GM21619 (cell line): ENCODE data around the gene CUX1.
"Not testable (repeated sequence)": the region's sequence is repeated elsewhere in the genome, so short reads cannot be mapped to it uniquely, and the experiment has no call there.

ENCODE experiments used
- ATAC-seq: cut with Tn5 transposase; IDR thresholded peaks from one replicate; pipeline ENCODE4 v1.9.1; 2021; ENCODE audit not compliant: unreplicated experiment

Gene CUX1

DNA sequence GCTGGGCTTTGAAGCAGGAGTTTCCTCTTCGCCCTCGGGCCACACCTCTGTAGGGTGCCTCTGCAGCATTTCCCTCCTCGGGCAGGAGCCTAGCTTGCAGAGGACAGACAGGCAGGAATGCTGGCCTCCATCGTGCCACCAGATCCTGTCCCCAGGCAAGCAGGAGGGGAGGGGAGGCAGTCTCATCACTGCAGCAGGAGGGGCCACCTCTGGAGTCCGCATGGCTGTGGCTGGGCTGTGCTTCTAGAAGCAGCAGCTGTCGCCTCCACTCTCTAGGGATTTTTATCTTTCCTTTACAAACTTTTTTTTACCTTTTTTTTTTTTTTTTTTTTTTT, 181.4 kb downstream of the CUX1 start:
- ATAC-seq = no peak

DNA sequence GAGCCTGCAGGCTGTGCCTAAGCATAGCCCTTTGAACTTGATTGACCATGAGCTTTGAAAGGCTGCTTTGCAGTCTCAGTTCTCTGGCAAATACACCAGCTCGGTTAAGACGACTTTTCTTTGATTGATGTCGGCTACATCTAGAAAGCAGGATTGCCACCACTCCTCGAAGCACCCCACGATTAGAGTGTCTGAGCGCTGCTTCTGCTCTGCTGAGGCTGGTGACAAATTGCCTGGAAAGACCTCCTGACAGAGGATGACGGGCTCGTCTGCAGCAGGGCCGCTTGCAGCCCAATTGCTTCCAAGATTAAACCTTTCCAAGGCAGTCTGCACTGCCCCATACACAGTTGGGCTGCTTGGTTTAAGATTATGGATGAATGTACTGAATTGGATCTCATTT, 182.0 kb downstream of the CUX1 start:
- ATAC-seq = no peak

GRCh38 chr7:102000123-102000522, 182.7 kb downstream of the CUX1 start:
- ATAC-seq = no peak

GRCh38 chr7:102004229-102004628, 186.8 kb downstream of the CUX1 start:
- no peak for ATAC-seq

GRCh38 chr7:102004848-102005247, 187.4 kb downstream of the CUX1 start:
- ATAC-seq = no peak

GRCh38 chr7:102005933-102006480, 188.6 kb downstream of the CUX1 start:
- no peak for ATAC-seq

DNA sequence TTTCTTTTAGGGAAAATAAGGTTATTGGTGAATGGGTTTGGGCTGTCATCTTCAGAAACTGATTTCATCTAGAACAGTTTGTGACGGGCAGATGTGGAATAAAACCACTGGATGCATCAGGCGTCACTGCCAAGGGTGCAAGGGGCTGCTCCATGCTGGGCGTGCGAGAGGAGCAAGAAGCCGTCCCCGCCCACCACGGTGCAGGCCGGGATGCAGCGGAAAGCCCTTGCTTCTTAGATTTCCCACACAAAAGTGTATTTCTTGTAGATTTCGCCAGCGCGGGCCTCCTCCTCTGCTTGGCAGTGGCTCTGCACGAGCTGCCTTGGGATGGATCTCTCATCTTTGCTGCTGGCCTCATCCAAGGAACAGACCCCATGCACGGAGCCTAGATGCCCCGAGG, 189.3 kb downstream of the CUX1 start:
- no peak for ATAC-seq

DNA sequence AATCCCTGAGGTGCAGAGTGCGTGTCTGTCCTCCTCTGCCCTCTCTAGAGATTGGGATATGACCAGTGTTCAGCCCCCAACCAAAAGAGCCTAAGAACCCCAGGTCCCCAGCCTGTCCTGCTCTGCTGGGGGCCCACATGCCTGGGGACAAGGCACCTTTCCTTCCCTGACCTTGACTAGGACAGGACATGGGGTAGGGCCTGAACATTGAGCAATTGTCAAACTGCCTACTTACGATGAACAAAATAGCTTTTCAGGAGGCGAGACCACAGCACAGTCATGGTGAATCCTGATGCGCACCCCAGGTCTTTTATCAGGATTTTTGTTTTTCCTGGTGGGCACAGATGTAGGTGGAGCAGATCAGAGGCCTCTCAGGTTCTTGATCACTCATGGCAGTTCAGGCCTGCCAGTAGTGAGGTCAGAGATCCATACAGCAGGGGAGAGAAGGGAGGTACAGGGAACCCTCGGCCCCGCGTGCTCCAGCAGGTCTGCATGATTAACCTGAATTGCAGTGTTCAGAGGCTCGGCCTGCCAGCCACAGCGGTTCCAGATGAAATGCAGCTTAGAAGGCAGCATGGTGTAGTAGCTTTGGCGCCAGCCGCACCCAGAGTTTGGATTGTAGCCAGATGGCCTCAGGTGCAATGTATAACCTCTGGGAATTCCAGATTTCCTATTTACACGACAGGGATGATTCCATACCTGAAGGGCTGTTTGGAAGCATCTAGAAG, 191.3 kb downstream of the CUX1 start:
- no peak for ATAC-seq

DNA sequence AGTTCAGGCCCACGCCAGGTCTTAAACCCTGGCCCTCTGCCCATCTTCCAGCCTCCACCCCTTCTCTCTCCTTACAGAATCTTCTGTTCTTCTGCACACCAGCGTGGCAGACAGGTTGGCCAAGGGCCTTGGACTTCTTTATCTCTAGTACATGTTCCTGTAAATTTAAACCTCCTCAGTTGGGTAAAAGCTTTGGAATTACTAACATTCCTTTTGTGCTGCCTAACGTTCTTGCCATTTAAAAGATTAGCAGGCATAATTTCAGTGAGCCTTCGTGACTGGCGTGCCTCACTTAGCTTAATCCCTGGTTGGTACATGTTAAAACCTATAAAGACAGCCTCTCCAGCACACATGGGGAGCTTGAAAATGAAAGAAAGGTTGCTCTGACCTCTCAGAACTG, 192.2 kb downstream of the CUX1 start:
- ATAC-seq = no peak

DNA sequence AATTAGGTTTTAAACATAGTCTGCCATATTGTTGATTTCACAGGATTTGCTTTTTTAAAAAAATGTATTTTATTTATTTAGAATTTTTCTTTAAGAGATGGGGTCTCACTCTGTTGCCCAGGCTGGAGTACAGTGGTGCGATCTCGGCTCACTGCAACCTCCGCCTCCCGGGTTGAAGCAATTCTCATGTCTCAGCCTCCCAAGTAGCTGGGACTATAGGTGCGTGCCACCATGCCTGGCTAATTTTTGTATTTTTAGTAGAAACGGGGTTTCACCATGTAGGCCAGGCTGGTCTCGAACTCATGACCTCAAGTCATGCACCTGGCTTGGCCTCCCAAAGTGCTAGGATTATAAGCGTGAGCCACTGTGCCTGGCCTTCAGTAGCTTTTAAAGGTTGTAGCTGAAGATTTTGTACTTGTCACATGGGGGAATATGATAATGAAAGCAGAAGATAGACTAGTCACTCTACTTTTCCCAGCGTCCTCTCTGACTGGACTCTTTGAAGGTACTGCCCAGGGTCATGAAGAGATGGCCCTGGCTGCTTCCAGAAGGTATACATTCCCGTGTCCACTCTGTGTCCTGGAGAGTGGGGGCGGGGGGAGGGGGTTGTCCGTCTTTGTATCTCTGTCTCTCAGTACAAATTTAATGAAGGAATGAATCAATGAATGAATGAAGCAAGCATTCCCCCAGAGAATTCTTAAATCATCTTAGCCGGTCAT, 194.8 kb downstream of the CUX1 start:
- not testable (repeated sequence) for ATAC-seq

- ATAC-seq = no peak
Measured at GRCh38 chr7:102012941-102013461, 195.6 kb downstream of the CUX1 start.

GRCh38 chr7:102018876-102019275, 201.4 kb downstream of the CUX1 start:
- no peak for ATAC-seq

GRCh38 chr7:102019461-102019860, 202.0 kb downstream of the CUX1 start:
- no peak for ATAC-seq

DNA sequence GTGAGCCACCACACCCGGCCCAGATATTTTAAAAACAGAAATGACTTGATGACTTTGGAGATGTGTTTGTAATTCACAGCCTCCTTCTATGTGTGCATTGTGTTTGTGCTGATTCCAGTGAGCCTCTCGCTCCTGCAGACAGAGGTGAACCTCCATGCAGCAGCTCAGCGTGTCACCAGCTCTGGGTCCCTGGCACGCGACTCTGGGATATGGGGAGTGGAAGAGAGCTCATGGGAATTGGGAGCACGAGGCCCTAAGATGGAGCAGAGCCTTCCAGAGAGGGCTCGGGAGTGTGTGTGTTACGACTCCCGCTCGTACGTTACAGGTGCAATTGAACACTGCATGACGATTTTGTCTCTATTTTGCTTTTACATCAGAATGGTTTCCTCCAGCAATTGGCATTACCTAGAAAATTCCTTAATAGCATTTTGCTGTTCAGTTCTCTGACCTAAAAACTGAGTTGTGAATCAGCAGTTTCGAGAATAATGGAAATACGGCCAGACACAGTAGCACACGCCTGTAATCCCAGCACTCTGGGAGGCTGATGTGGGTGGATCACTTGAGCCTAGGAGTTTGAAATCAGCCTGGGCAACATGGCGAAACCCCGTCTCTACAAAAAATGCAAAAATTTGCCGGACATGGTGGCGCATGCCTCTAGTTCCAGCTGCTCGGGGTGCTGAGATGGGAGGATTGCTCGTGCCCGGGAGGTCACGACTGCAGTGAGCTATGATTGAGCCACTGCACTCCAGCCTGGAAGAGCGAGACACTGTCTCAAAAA, 204.6 kb downstream of the CUX1 start:
- no peak for ATAC-seq

- no peak for ATAC-seq
Measured at GRCh38 chr7:102024005-102024768, 206.8 kb downstream of the CUX1 start.

DNA sequence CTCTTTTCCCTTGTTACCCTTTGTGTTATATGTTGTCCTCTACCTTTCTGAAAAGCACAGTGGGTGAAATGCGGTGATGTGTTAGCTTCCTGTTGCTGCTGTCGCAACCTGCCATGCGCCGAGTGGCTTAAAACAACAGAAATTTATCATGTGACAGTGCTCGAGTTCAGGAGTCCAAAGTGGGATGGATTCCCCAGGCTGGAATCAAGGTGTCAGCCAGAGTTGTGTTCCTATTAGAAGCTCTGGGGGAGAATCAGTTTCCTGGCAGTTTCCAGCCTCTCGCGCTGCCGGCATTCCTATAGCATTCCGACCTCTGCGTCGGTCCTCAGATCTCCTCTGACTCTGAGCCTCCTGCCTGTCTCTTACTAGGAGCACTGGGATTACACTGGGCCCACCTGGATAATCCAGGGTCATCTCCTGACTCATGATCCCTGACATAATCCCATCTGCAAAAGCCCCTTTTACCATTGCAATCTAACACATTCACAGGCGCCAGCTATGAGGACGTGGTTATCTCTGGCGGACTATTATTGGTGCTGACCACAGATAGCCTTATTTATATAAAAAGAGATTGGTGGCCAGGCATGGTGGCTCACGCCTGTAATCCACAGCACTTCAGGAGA, 207.5 kb downstream of the CUX1 start:
- no peak for ATAC-seq

- ATAC-seq = not testable (repeated sequence)
Measured at GRCh38 chr7:102025777-102026176, 208.4 kb downstream of the CUX1 start.

GRCh38 chr7:102028206-102028826, 210.9 kb downstream of the CUX1 start:
- no peak for ATAC-seq

GRCh38 chr7:102029616-102030015, 212.2 kb downstream of the CUX1 start:
- ATAC-seq = no peak

DNA sequence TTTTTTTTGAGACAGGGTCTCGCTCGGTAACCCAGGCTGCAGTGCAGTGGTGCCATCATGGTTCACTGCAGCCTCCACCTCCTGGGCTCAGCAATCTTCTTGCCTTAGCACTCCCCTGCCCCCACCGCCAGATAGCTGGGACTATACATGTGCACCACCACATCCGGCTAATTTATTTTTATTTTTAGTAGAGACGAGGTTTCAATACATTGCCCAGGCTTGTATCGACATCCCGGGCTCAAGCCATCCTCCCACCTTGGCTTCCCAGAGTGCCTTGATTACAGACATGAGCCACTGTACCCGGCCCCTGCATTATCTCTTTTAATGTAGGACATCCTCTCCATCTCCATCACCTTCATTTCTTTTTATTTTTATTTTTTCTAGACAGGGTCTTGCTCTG, 213.3 kb downstream of the CUX1 start:
- no peak for ATAC-seq
